Measurements from ENCODE around the gene AQP12A. TPM values are rescaled to one million over a fixed set of nuclear protein-coding genes. Genes with fewer than 3 reads are reported as not detected.
"Not testable (repeated sequence)": the region's sequence is repeated elsewhere in the genome, so short reads cannot be mapped to it uniquely, and the experiment has no call there.

AQP12A gene
- total and polyA plus RNA-seq, 2 donors (not counting 1 experiment from before 2014, with no cell fraction given): not detected

GRCh38 chr2:240683329-240683979 lies 8.2 kb upstream of the AQP12A start:
- H3K4me2 ChIP-seq (replicated peaks; ENCODE audit: low read depth, low read length, poor library complexity, severe bottlenecking); H3K27me3 ChIP-seq (replicated peaks in 1 of 4; ENCODE audit: control extremely low read depth in 1 of 4, control insufficient read depth in 3 of 4, insufficient read depth in 4 of 4, low read length in 3 of 4); H3K4me1 ChIP-seq (ENCODE audit: control insufficient read depth in 2 of 2, insufficient read depth in 2 of 2, low read length in 2 of 2); CTCF ChIA-PET; H3K27ac Mint-ChIP-seq; ATAC-seq (ENCODE audit: low read depth); H3K36me3 ChIP-seq (replicated peaks in 1 of 2; ENCODE audit: control extremely low read depth in 1 of 2, control insufficient read depth in 1 of 2, extremely low read depth in 1 of 2, insufficient read depth in 2 of 2, low read length in 1 of 2); H3K27ac ChIP-seq (ENCODE audit: low read length in 2 of 2); H2AFZ ChIP-seq (ENCODE audit: insufficient read depth, low read depth, low read length, poor library complexity, severe bottlenecking); H3K4me1 Mint-ChIP-seq; H4K20me1 ChIP-seq (ENCODE audit: control insufficient read depth, insufficient read depth, low read length, poor library complexity, severe bottlenecking); H3K9me3 ChIP-seq (ENCODE audit: control extremely low read depth in 1 of 3, control insufficient read depth in 2 of 3, insufficient read depth in 1 of 3, low read length in 2 of 3); H3K27me3 Mint-ChIP-seq; POLR2A ChIA-PET; H3K79me2 ChIP-seq (ENCODE audit: control insufficient read depth, insufficient read depth, low read length); DNase-seq; H3K9me3 Mint-ChIP-seq (ENCODE audit: insufficient read depth); H3K9ac ChIP-seq (ENCODE audit: low read length); intact Hi-C loops (cut with micrococcal nuclease): not testable (repeated sequence)
- no CpG with 5 or more reads among the region's 15 CpGs for WGBS (ENCODE audit: insufficient coverage)
- peak overlapping the region; percentile 52 for H3K4me3 Mint-ChIP-seq
- peak overlapping the region in 1 of 5 experiments; percentile 31 for H3K4me3 ChIP-seq (ENCODE audit: control extremely low read depth in 1 of 5, extremely low read depth in 1 of 5, insufficient read depth in 1 of 5, low read depth in 2 of 5, low read length in 4 of 5)

GRCh38 chr2:240683980-240684728 lies 7.5 kb upstream of the AQP12A start:
- H2AFZ ChIP-seq (ENCODE audit: insufficient read depth, low read depth, low read length, poor library complexity, severe bottlenecking); H3K9ac ChIP-seq (ENCODE audit: low read length); H3K4me1 Mint-ChIP-seq; POLR2A ChIA-PET; H3K9me3 Mint-ChIP-seq (ENCODE audit: insufficient read depth); H3K27ac Mint-ChIP-seq; ATAC-seq (ENCODE audit: low read depth); H3K79me2 ChIP-seq (ENCODE audit: control insufficient read depth, insufficient read depth, low read length); H3K27ac ChIP-seq (ENCODE audit: low read length in 2 of 2); H3K27me3 Mint-ChIP-seq; CTCF ChIA-PET; H3K27me3 ChIP-seq (replicated peaks in 1 of 4; ENCODE audit: control extremely low read depth in 1 of 4, control insufficient read depth in 3 of 4, insufficient read depth in 4 of 4, low read length in 3 of 4); H3K9me3 ChIP-seq (ENCODE audit: control extremely low read depth in 1 of 3, control insufficient read depth in 2 of 3, insufficient read depth in 1 of 3, low read length in 2 of 3); intact Hi-C loops (cut with micrococcal nuclease); H4K20me1 ChIP-seq (ENCODE audit: control insufficient read depth, insufficient read depth, low read length, poor library complexity, severe bottlenecking); H3K36me3 ChIP-seq (replicated peaks in 1 of 2; ENCODE audit: control extremely low read depth in 1 of 2, control insufficient read depth in 1 of 2, extremely low read depth in 1 of 2, insufficient read depth in 2 of 2, low read length in 1 of 2); H3K4me2 ChIP-seq (replicated peaks; ENCODE audit: low read depth, low read length, poor library complexity, severe bottlenecking); DNase-seq; H3K4me1 ChIP-seq (ENCODE audit: control insufficient read depth in 2 of 2, insufficient read depth in 2 of 2, low read length in 2 of 2): not testable (repeated sequence)
- peak overlapping the region in 1 of 5 experiments; percentile 31 for H3K4me3 ChIP-seq (ENCODE audit: control extremely low read depth in 1 of 5, extremely low read depth in 1 of 5, insufficient read depth in 1 of 5, low read depth in 2 of 5, low read length in 4 of 5)
- peak overlapping the region; percentile 52 for H3K4me3 Mint-ChIP-seq
- WGBS (ENCODE audit: insufficient coverage): 69% methylated on average over 10 of the region's 15 CpGs
